Measurements from ENCODE around the gene SLC5A3.

The SLC5A3 gene

GRCh38 chr21:34105947-34106541 lies 32.7 kb downstream of the SLC5A3 start:
- no peak for DNase-seq

GRCh38 chr21:34107606-34108005 lies 34.2 kb downstream of the SLC5A3 start:
- no peak for DNase-seq

GRCh38 chr21:34109075-34109474 lies 35.7 kb downstream of the SLC5A3 start:
- DNase-seq = no peak

GRCh38 chr21:34110594-34111202 lies 37.3 kb downstream of the SLC5A3 start:
- DNase-seq = no peak

- DNase-seq = no peak
These were observed 39.1 kb downstream of the SLC5A3 start for GRCh38 chr21:34112316-34113033.

- peak in 1 of 2 experiments; percentile 2 for DNase-seq
These were observed 40.5 kb downstream of the SLC5A3 start for GRCh38 chr21:34113842-34114241.

- DNase-seq = no peak
These were observed 41.8 kb downstream of the SLC5A3 start for GRCh38 chr21:34115160-34115559.

GRCh38 chr21:34116569-34116968 lies 43.2 kb downstream of the SLC5A3 start:
- no peak for DNase-seq

GRCh38 chr21:34120867-34121266 lies 47.5 kb downstream of the SLC5A3 start:
- no peak for DNase-seq

- DNase-seq = no peak
These were observed 48.7 kb downstream of the SLC5A3 start for GRCh38 chr21:34122047-34122446.

All from SHP77 (cell line).